HL-60 (cell line): ENCODE measurements around the gene ZNF236.
A peak's percentile ranks its signal among the peaks of the same experiment; 100 is the strongest.

Source experiments
- DNase-seq, 2 experiments: peaks; one replicate each; pipeline ENCODE4 v3.0.0-alpha.2; 2010 to 2020; ENCODE audit warnings: low read depth in 1 of 2, low spot score in 1 of 2
- H3K27ac ChIP-seq: fragments of 250-450 bp; sonication (Bioruptor Pico); replicated peaks from 2 replicates; pipeline ENCODE4 v1.5.1; 2020; ENCODE audit warnings: mild to moderate bottlenecking, moderate library complexity
- H3K27me3 ChIP-seq: fragments of 250-450 bp; sonication (Bioruptor Pico); 2 replicates; pipeline ENCODE4 v1.5.1; 2021; ENCODE audit warnings: mild to moderate bottlenecking, moderate library complexity; ENCODE audit not compliant: insufficient read depth, poor library complexity, severe bottlenecking
- H3K4me3 ChIP-seq: replicated peaks from 2 replicates; pipeline ENCODE4 v1.5.1; 2011; ENCODE audit warnings: mild to moderate bottlenecking, control low read depth, low read length; ENCODE audit not compliant: insufficient read depth
- CTCF ChIP-seq: IDR thresholded peaks from one replicate; pipeline ENCODE4 v1.5.1; 2011; ENCODE audit warnings: low read length, control low read depth, inconsistent platforms; ENCODE audit not compliant: insufficient read depth
- GABPA ChIP-seq: IDR thresholded peaks from 2 replicates; pipeline ENCODE4 v1.6.1; 2012; ENCODE audit warnings: low read depth
- POLR2AphosphoS5 ChIP-seq: IDR thresholded peaks from 2 replicates; pipeline ENCODE4 v1.6.1; 2012; ENCODE audit warnings: low read depth
- REST ChIP-seq: IDR thresholded peaks from 2 replicates; pipeline ENCODE4 v1.6.1; 2012; ENCODE audit warnings: low read depth; ENCODE audit not compliant: insufficient replicate concordance
- SPI1 ChIP-seq: IDR thresholded peaks from 2 replicates; pipeline ENCODE4 v1.6.1; 2012; ENCODE audit warnings: low read depth, mild to moderate bottlenecking, borderline replicate concordance

Gene ZNF236

GRCh38 chr18:77001041-77001440, 178.7 kb downstream of the ZNF236 start:
- no peak overlapping the region for H3K4me3 ChIP-seq
- DNase-seq, result no peak
- no peaks in the 10 kb centered on the region for H3K27me3 ChIP-seq
- no peak overlapping the region for H3K27ac ChIP-seq
- TF ChIP-seq SPI1 (no peak), REST (no peak), GABPA (no peak)

GRCh38 chr18:77001979-77002378, 179.6 kb downstream of the ZNF236 start:
- DNase-seq, result no peak
- no peaks in the 10 kb centered on the region for H3K27me3 ChIP-seq
- no peak overlapping the region for H3K4me3 ChIP-seq
- no peak overlapping the region for H3K27ac ChIP-seq
- no peak for TF ChIP-seq POLR2AphosphoS5
- no peak for TF ChIP-seq CTCF
- no peak for TF ChIP-seq GABPA
- TF ChIP-seq SPI1, result peak; percentile 37; the same call in 1 of the 2 replicates
- TF ChIP-seq REST, result no peak

- no peak for DNase-seq
- TF ChIP-seq SPI1, result no peak
- TF ChIP-seq POLR2AphosphoS5, result no peak
- no peak for TF ChIP-seq GABPA
- no peak for TF ChIP-seq REST
- TF ChIP-seq CTCF, result no peak
- H3K27ac ChIP-seq, result no peak overlapping the region
- H3K4me3 ChIP-seq, result no peak overlapping the region
- H3K27me3 ChIP-seq, result no peaks in the 10 kb centered on the region
These were observed 180.1 kb downstream of the ZNF236 start for GRCh38 chr18:77002496-77002895.

- no peaks in the 10 kb centered on the region for H3K27me3 ChIP-seq
- TF ChIP-seq REST (no peak), POLR2AphosphoS5 (no peak), SPI1 (no peak), GABPA (no peak)
- H3K27ac ChIP-seq, result no peak overlapping the region
These were observed 181.0 kb downstream of the ZNF236 start for GRCh38 chr18:77003316-77003715.

More at GRCh38 chr18:77003316-77003715, 181.0 kb downstream of the ZNF236 start:
- no peak overlapping the region for H3K4me3 ChIP-seq
- DNase-seq, result no peak
